ENCODE data around the gene RHOF. TPM values are rescaled to one million over a fixed set of nuclear protein-coding genes. Genes with fewer than 3 reads are reported as not detected.

The RHOF gene
- total and polyA plus RNA-seq, 8 donors, result 2.8 to 12.6 (median 4.9) TPM

DNA sequence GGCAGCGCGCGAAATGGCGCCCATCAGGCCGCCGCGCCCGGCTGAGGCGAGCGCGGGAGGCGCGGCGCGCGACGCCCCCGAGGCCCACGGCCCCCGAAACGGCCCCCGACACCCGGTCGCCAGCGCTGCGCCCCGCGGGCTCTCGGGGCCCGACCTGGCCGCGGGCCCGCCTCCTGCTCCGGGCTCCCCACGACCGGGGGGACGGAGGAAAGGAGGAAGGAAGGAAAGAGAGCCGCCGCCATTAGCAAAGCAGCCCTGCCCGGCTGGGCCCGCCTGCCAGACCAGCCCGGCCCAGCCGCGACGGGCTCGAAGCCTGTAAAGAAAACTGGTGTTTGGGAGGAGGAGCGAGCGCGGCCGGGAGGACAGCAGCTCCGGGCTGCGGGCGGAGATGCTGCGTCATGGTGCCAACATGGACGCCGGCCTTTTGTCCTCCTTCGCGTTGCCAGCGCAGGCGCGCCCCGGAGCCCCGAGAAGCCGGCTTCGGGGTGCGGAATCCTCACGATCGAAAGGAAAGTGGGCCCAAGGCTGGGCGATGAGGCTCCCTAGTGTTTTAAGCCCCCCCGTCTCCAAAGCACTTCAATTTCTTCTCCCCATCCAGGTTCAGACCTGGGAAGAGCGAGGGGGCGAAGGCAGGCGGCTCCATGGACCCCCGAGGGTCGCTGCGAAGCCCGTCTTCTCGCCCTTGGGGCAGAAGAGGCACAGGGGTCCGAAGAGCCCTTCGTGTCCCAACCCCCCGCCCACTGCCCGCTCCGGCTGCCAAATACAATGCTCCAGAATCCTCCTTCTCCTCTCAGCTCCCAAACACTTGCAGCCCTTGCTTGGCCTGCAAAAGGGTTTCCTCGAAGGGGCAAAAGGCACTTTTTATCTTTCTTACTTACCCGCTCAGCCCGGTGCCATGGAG, 7.5 kb upstream of the RHOF start:
- no peaks in the 10 kb centered on the region for H3K36me3 ChIP-seq
- 1% methylated on average over 67 to 86 of the region's 86 CpGs for WGBS, 2 donors
- peaks cover 22 to 30% (median 29%) of the 10 kb centered on the region in 3 donors for H3K4me1 ChIP-seq
- ATAC-seq (peak in 2 of 4 donors; percentile 9 to 14), DNase-seq (peak; percentile 74 to 93 (median 83)), FAIRE-seq (no peak)
- H3K27me3 ChIP-seq, result no peaks in the 10 kb centered on the region
- intact Hi-C loops (cut with DNase I), result no loop called here
- TF ChIP-seq, protein P1, sequence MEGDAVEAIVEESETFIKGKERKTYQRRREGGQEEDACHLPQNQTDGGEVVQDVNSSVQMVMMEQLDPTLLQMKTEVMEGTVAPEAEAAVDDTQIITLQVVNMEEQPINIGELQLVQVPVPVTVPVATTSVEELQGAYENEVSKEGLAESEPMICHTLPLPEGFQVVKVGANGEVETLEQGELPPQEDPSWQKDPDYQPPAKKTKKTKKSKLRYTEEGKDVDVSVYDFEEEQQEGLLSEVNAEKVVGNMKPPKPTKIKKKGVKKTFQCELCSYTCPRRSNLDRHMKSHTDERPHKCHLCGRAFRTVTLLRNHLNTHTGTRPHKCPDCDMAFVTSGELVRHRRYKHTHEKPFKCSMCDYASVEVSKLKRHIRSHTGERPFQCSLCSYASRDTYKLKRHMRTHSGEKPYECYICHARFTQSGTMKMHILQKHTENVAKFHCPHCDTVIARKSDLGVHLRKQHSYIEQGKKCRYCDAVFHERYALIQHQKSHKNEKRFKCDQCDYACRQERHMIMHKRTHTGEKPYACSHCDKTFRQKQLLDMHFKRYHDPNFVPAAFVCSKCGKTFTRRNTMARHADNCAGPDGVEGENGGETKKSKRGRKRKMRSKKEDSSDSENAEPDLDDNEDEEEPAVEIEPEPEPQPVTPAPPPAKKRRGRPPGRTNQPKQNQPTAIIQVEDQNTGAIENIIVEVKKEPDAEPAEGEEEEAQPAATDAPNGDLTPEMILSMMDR (IDR thresholded peaks at IDR 0.05), result no peak
- peak overlapping the region; percentile 51 to 85 (median 66) for H3K4me3 ChIP-seq
- H3K27ac ChIP-seq, result peak overlapping the region; percentile 98 to 100 (median 100)
- H3K9me3 ChIP-seq, result no peaks in the 10 kb centered on the region

DNA sequence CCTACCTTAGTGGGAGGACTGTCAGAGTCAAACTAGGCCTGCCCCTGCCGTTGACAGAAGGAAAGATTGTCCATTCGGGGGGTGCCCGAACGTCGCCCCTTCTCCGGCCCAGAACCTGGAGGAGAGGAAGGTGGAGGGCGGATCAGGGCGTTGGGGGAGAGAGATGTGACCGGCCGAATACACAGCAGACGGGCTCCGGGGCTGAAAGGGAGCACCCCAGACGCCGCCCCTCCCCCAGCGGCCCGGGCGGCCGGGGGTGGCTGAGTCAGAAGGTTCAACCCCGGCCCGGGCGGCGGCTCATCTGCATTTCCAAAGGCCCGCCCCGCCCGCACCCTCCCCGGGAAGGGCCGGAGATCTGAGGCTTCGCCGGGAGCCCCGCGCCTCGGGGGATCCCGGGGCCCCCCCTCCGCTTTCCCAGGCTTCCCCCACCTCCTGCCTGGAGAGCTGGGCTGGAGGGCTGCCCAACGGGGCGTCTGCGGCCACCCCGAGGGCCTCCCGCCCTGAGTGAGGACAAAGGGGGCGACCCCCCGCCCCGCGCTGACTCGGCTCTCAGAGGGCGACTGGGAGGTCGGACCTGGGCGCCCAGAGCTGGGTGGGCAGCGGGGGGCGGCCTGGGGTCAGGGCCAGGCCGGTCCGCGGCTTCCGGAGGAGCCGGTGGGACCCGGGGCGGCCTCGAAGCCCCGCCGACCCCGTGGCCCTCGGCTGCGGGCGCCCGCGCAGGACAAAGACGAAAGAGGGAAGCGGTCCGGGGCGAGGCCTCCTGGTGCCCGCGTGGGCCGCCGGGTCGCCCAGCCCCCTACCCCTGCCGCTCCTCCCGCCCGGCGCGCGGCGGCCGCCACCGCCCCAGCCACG, 6.6 kb upstream of the RHOF start:
- peak overlapping the region; percentile 98 to 100 (median 100) for H3K27ac ChIP-seq
- no peaks in the 10 kb centered on the region for H3K27me3 ChIP-seq
- no peak for FAIRE-seq

DNA sequence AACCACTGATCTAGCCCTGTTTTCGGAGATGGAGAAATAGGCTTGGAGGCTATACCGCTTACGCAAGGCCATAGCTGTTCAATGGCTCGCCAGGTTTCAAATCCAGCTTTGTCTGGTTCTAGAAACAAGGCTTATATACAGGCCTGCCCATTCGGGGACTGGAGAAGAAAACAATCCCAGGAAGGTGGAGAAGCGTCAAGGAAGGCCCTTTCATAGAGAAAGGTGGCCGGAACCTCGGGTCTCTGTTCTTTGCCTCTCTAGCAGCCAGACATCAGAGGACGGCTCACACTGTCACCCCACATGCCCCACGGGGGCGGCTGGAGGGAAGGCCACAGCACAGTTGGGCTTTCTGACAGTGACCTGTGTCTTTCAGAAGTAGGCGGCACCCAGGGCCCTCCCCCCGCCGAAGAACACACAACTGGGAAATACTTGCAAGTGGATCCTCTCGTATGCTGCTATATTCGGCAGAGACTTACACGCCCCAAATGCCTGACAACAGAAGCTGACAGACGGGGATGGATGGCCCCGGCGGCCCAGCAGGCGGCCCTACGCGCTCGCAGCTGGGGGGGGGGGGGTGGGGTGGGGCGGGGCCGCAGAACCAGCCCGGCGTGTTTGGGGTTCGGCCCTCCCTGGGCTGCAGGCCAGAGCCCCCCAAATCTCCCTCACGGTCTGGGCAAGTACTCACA, 5.8 kb upstream of the RHOF start:
- TF ChIP-seq, protein P1 (IDR thresholded peaks at IDR 0.05), result no peak
- WGBS, 2 donors, result 6% methylated on average over 18 to 27 of the region's 30 CpGs
- peak overlapping the region in 3 of 4 donors; percentile 65 to 85 (median 68) for H3K4me3 ChIP-seq
- intact Hi-C loops (cut with DNase I), result loop anchor here in 1 of 3 donors (10.0 kb wide), 1 partner anchor 86 kb away; the partner anchor contains the start of gene PSMD9
- peak overlapping the region; percentile 98 to 100 (median 100) for H3K27ac ChIP-seq
- peak; percentile 4 to 11 (median 6) for ATAC-seq
- no peaks in the 10 kb centered on the region for H3K9me3 ChIP-seq
- no peaks in the 10 kb centered on the region for H3K36me3 ChIP-seq
- peaks cover 34 to 45% (median 41%) of the 10 kb centered on the region in 3 donors for H3K4me1 ChIP-seq
- peak in 3 of 6 donors; percentile 71 to 80 (median 73) for DNase-seq
- FAIRE-seq, result no peak
- H3K27me3 ChIP-seq, result no peaks in the 10 kb centered on the region

More for the DNA sequence above, 6.6 kb upstream of the RHOF start:
- intact Hi-C loops (cut with DNase I), result loop anchor here in 1 of 3 donors (10.0 kb wide), 1 partner anchor 85 kb away; the partner anchor contains the start of gene PSMD9
- 0 to 1% methylated on average over 38 to 84 of the region's 84 CpGs for WGBS, 2 donors
- ATAC-seq (peak; percentile 40 to 56 (median 46)), DNase-seq (peak; percentile 86 to 93 (median 90))
- TF ChIP-seq, protein P1 (IDR thresholded peaks at IDR 0.05), result no peak
- Histone ChIP-seq H3K9me3 (no peaks in the 10 kb centered on the region), H3K36me3 (no peaks in the 10 kb centered on the region), H3K4me1 (peaks cover 29 to 39% (median 38%) of the 10 kb centered on the region in 3 donors), H3K4me3 (peak overlapping the region; percentile 24 to 85 (median 66))

DNA sequence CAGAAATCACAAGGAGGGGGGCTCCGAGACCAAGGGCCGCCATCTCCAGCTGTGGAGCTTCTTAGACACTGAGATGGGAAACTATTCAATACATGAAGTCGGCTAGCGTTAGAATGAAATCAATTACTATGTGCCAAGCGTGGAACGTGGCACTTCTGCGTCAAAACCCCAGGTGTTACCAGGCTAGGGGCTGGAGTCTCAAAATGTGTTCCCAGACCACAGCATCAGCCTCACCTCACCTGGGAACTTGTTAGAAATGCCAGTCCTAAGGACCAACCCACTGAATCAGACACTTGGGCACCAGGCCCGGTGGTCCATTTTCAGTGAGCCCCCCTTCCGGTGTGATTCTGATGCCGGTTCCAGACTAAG, 5.3 kb upstream of the RHOF start:
- TF ChIP-seq, protein P1 (IDR thresholded peaks at IDR 0.05), result no peak
- peak overlapping the region; percentile 98 to 100 (median 100) for H3K27ac ChIP-seq
- no peaks in the 10 kb centered on the region for H3K36me3 ChIP-seq
- no peaks in the 10 kb centered on the region for H3K9me3 ChIP-seq
- H3K4me1 ChIP-seq, result peaks cover 34 to 45% (median 44%) of the 10 kb centered on the region in 3 donors
- no peak for ATAC-seq
- no peaks in the 10 kb centered on the region for H3K27me3 ChIP-seq
- 26 to 27% methylated on average over 10 of the region's 10 CpGs for WGBS, 2 donors
- H3K4me3 ChIP-seq, result peak overlapping the region in 2 of 4 donors; percentile 65 to 68
- no peak for FAIRE-seq
- peak in 3 of 6 donors; percentile 44 to 52 (median 46) for DNase-seq
- intact Hi-C loops (cut with DNase I), result loop anchor here in 1 of 3 donors (10.0 kb wide), 1 partner anchor 86 kb away; the partner anchor contains the start of gene PSMD9

Data from pancreas (tissue), 10 donors.